Measurements from ENCODE around the gene MTA1. TPM values are rescaled to one million over a fixed set of nuclear protein-coding genes. Genes with fewer than 3 reads are reported as not detected.

Gene MTA1
- total RNA-seq, 3 donors from 2014 or later (not counting 1 experiment from before 2014, with no cell fraction given), result 104 to 125 (median 112) TPM

DNA sequence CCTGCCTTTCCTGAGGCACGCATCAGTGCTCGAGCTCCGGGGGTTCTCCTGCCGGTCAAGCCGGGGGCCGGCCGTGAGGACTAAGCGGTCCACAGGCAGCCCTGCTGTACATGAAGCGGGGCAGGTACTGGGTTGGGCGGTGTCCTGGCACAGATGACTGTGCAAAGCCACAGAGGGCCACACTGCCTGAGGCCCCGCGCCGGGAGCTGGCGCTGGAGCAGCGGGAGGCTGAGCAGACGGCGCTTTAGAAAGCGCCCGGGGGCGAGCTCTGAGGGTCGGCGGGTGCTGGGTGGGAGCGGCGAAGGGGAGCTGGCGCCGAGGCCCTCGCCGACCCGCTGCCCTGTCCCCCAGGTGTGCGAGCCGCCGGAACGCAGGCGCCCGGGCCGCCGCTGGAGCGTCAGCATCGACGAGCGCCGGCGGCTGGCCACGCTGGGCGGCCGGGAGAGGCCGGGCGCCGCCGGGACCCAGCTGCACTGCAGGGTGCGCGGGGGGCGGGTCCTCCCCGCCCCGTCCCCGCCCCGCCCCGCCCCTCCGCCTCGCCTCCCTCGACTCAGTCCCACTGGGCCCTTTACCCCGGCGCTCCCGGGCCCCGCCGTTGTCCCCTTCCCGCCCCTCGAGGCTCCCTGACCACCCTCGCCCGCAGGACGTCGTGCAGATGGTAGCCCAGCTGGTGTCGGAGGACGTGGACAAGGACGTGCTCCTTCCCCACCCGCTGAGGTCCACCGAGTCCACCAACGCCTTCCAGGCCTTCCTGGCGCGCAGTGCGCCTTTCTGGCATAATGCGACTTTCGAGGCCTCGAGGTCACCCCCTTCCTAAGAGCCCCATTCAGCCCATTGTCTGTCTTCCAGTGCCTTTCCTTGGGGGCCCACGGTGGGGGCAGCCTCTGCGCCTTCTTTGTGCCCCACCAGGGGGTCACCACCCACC, 8.3 kb upstream of the MTA1 start:
- intact Hi-C loops (cut with micrococcal nuclease), result loop anchor here (1.0 kb wide), 1 partner anchor 27 kb away; no protein-coding TSS in a partner anchor
- H3K4me1 Mint-ChIP-seq, result peaks cover 0 to 5% of the 10 kb centered on the region in 2 donors
- WGBS (ENCODE audit: insufficient coverage), result 15% methylated on average over 86 of the region's 86 CpGs
- DNase-seq, result peak in 1 of 2 donors; percentile 60
- H3K36me3 Mint-ChIP-seq, result no peaks in the 10 kb centered on the region
- Histone ChIP-seq H3K27me3 (ENCODE audit: control insufficient read depth, insufficient read depth, low read length) (peaks cover 24% of the 10 kb centered on the region), H3K36me3 (ENCODE audit: control insufficient read depth, insufficient read depth, low read length) (no peaks in the 10 kb centered on the region), H3K9me3 (ENCODE audit: control insufficient read depth, insufficient read depth, low read length) (no peaks in the 10 kb centered on the region), H3K27ac (ENCODE audit: low read length) (no peak overlapping the region), H3K4me1 (ENCODE audit: control insufficient read depth, insufficient read depth, low read length) (peaks cover 27% of the 10 kb centered on the region), H3K4me3 (ENCODE audit: low read length) (no peak overlapping the region)
- H3K4me3 Mint-ChIP-seq, result peak overlapping the region; percentile 31
- H3K27me3 Mint-ChIP-seq (ENCODE audit: low read depth in 2 of 2), result peaks cover 0 to 20% of the 10 kb centered on the region in 2 donors
- TF ChIP-seq, protein P1, sequence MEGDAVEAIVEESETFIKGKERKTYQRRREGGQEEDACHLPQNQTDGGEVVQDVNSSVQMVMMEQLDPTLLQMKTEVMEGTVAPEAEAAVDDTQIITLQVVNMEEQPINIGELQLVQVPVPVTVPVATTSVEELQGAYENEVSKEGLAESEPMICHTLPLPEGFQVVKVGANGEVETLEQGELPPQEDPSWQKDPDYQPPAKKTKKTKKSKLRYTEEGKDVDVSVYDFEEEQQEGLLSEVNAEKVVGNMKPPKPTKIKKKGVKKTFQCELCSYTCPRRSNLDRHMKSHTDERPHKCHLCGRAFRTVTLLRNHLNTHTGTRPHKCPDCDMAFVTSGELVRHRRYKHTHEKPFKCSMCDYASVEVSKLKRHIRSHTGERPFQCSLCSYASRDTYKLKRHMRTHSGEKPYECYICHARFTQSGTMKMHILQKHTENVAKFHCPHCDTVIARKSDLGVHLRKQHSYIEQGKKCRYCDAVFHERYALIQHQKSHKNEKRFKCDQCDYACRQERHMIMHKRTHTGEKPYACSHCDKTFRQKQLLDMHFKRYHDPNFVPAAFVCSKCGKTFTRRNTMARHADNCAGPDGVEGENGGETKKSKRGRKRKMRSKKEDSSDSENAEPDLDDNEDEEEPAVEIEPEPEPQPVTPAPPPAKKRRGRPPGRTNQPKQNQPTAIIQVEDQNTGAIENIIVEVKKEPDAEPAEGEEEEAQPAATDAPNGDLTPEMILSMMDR (IDR thresholded peaks at IDR 0.05), result no peak
- H3K27ac Mint-ChIP-seq, result no peak overlapping the region
- peak; percentile 45 to 52 (median 46) for ATAC-seq
- H3K9me3 Mint-ChIP-seq, result no peaks in the 10 kb centered on the region

DNA sequence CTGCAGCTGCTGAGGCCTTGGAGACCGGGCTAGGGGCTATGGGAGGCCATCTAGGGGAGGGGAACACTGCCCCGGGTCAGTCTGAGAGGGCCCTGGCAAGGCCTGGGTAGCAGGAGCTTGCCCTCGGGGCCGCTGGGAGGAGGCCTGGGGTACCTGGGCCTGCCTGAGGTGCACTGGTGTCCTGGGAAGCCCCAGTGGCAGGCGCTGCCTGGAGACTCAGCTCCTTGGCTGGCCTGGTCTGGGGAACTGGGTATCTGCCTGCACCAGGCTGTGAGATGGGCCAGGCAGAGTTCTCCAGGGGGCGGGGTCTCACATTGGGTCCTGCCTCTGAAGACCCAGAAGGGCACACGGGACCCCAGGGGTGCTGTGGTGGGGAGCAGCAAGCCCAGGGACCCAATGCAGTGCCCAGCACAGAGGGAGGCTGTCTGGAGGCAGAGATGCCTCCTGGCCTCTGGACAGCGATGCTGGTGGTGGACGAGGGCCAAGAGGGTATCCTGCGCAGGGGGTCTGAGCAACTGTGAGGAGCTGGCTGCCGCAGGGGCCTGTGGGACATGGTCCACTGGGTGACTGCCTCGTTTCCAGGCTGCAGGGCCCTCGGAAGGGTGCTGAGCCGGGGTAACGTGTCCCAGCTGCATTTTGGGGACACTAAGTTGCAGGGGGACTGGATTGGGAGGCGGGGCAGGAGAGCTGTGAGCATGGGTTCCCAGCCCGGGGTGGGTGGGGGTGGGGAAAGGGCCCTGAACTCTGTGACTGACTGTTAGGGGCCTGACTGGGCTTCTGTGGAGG, 7.4 kb upstream of the MTA1 start:
- H3K27me3 Mint-ChIP-seq (ENCODE audit: low read depth in 2 of 2), result peaks cover 0 to 20% of the 10 kb centered on the region in 2 donors
- intact Hi-C loops (cut with micrococcal nuclease), result loop anchor here (1.0 kb wide), 1 partner anchor 26 kb away; no protein-coding TSS in a partner anchor
- no peaks in the 10 kb centered on the region for H3K36me3 Mint-ChIP-seq
- WGBS (ENCODE audit: insufficient coverage), result 83% methylated on average over 17 of the region's 17 CpGs
- peak overlapping the region; percentile 31 for H3K4me3 Mint-ChIP-seq
- TF ChIP-seq, protein P1 (IDR thresholded peaks at IDR 0.05), result no peak
- H3K9me3 ChIP-seq (ENCODE audit: control insufficient read depth, insufficient read depth, low read length), result no peaks in the 10 kb centered on the region
- H3K27ac ChIP-seq (ENCODE audit: low read length), result no peak overlapping the region
- H3K9me3 Mint-ChIP-seq, result no peaks in the 10 kb centered on the region
- H3K27me3 ChIP-seq (ENCODE audit: control insufficient read depth, insufficient read depth, low read length), result peaks cover 24% of the 10 kb centered on the region
- no peaks in the 10 kb centered on the region for H3K36me3 ChIP-seq (ENCODE audit: control insufficient read depth, insufficient read depth, low read length)
- DNase-seq (no peak), ATAC-seq (no peak)
- no peak overlapping the region for H3K27ac Mint-ChIP-seq
- H3K4me1 ChIP-seq (ENCODE audit: control insufficient read depth, insufficient read depth, low read length), result peaks cover 27% of the 10 kb centered on the region
- H3K4me1 Mint-ChIP-seq, result peaks cover 0 to 5% of the 10 kb centered on the region in 2 donors
- no peak overlapping the region for H3K4me3 ChIP-seq (ENCODE audit: low read length)

DNA sequence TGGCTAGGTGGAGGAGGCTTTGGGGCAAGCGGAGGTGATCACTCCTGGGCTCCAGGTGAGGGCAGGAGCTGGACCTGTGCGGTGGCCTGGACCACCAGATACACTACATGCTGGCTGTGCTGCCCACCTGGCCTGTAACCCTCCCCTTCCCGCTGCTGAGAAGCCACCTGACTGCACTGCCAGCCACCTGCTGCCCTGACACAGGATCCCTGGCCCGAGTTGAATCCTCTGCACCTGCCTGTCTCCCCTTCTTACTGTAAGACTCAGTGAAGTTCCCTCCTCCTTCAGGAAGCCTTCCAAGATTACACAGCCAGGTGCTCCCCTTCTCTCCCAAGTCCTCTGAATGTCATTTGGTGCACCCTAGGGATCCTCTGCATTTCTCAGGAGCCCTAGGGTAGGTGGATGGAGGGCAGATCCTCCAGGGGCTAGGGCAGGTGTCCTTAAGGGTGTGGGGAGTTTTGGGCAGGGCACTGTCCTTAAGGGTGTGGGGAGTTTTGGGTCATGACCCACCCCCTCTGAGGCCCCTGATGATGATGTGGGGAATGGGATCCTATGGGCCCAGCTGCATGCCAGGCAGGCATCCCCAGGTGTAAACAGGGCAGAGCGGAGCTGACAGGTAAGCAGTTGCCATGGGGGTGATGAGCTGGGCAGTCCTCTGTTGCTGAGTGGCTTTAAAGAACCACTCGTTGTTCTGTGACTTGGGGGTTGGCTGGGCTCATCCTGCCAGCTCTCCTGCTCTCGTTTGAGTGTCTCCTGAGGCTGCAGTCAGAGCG, 6.7 kb upstream of the MTA1 start:
- Histone ChIP-seq H3K4me3 (ENCODE audit: low read length) (no peak overlapping the region), H3K27ac (ENCODE audit: low read length) (no peak overlapping the region), H3K9me3 (ENCODE audit: control insufficient read depth, insufficient read depth, low read length) (no peaks in the 10 kb centered on the region), H3K4me1 (ENCODE audit: control insufficient read depth, insufficient read depth, low read length) (peaks cover 27% of the 10 kb centered on the region), H3K27me3 (ENCODE audit: control insufficient read depth, insufficient read depth, low read length) (peaks cover 24% of the 10 kb centered on the region), H3K36me3 (ENCODE audit: control insufficient read depth, insufficient read depth, low read length) (no peaks in the 10 kb centered on the region)
- intact Hi-C loops (cut with micrococcal nuclease), result no loop called here
- Mint-ChIP-seq H3K4me1 (peaks cover 0 to 5% of the 10 kb centered on the region in 2 donors), H3K36me3 (no peaks in the 10 kb centered on the region), H3K4me3 (peak overlapping the region; percentile 45), H3K27me3 (ENCODE audit: low read depth in 2 of 2) (peaks cover 0 to 20% of the 10 kb centered on the region in 2 donors), H3K9me3 (no peaks in the 10 kb centered on the region), H3K27ac (no peak overlapping the region)
- ATAC-seq, result no peak
- DNase-seq, result no peak
- WGBS (ENCODE audit: insufficient coverage), result 88% methylated on average over 8 of the region's 8 CpGs
- TF ChIP-seq, protein P1 (IDR thresholded peaks at IDR 0.05), result no peak

All from natural killer cell (primary cell).